TTC549 (cell line): ENCODE results near the gene MAD2L2.

ENCODE experiments used
- FAIRE-seq: peaks from 2 replicates; lab custom pipeline; 2012; peaks lifted over from hg19 to GRCh38; lab: Jason Lieb, UNC

Gene MAD2L2

DNA sequence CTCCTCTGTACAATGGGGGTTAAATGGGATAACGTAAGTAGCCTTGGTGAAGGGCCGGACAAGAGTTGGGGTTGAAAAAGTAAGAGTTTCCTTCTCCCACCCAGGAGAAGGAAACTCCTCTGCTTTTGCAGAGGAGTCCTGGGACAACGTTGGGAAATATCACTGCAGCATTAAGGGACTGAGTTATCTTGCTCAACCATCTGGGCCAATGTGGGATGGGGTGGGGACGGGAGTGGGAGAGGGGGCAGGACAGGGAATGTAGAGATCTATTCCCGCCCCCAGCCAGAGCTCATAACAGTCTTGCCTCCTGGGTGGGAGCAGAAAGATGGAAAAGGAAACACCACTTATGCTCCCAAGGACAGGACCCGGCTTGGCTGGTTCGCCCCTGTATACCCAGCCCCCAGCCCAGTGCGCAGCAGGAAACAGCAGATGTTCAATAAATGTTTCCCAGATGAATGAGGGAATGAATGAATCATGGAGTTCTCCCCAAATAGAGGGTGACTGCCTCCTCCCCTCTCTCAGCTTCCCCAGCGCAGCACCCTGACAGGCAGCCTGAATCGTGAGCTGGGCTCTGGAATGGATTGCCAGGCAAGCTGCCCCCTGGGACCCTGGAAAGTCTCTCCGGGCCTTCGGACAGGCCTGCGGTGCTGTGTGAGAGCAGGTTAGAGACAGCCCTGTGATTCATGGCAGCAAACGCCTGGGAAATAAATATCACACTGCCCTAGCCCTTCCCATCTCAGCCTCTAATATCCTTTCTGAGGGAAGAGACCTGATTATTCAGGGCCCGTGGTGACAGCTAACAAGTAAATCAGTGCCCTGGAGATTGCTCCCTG, 51.5 kb downstream of the MAD2L2 start:
- FAIRE-seq, result no peak

DNA sequence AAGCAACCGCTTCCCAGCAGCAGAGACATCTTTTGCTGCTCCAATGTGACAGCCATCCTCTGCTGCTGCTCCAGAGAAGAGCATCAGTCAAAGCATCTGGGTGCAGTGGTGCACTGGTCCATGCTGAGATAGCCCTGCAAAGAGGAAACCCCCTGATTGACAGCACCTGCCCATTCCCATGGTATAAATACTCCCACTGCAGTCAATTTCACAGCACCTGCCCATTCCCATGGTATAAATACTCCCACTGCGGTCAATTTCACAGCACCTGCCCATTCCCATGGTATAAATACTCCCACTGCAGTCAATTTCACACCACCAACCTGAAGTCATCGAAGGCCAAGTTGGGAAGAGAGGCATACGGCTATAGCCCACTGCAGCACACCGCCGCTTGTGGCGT, 52.2 kb downstream of the MAD2L2 start:
- FAIRE-seq, result no peak

DNA sequence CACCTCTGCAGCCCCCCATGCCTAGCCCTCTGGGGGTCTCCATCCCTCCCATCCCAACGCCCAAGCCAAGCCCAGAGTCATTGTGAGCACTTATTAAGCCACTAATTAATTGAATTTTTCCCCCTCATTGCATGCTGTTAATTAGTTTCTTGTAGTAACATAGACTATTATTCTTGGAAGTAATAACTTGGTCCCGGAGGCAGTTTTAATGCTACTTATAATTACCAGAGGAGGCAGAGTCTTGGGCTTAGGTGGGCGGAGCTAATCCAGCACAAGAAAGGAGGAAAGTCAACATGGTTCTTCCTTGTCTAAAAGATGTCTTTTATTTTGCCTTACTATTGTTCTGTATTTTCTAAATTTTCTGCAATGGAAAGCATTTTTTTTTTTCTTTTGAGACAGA, 54.4 kb downstream of the MAD2L2 start:
- FAIRE-seq, result no peak
